NOMO-1 treated with dmso at 0.1 percent for 144 hours (cell line): ENCODE measurements around the gene CALY.
A peak's percentile ranks its signal among the peaks of the same experiment; 100 is the strongest.
"Not testable (repeated sequence)": the region's sequence is repeated elsewhere in the genome, so short reads cannot be mapped to it uniquely, and the experiment has no call there.

Experiments used
- DNase-seq: peaks from one replicate; lab custom pipeline; 2025; ENCODE audit not compliant: unreplicated experiment; lab: John Stamatoyannopoulos, UW

Gene CALY

DNA sequence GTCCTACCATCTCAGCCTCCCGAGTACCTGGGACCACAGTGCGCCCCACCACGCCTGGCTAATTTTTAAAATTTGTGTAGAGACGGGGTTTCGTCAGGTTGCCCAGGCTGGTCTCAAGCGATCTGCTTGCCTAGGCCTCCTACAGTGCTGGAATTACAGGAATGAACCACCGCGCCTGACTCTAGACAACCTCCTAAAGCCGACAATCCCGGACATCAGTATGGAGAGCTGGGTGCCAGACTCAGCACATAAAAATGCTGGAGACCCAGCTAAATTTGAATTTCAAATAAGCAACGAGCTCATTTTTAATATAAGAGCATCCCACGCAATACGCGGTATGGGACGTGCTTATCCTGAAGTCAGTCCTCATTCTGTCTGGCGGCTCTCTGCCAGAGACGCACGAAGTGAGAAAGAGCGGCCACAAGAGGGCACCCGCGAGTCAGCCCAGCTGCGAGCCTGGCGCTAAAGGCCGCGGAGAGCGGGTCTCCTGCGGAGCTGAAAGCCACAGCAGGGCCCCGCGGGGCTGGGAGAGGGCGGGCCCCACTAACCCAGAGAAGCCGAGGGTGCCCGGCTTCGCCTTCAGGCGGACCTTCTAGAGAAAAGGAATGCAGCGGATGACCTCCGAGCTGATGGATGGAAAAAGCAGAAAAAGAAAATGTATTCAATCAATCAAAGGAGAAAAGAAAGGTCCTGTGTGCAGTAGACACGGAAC lies 7.0 kb downstream of the CALY start:
- DNase-seq: peak; percentile 60

- DNase-seq: no peak
Observed at GRCh38 chr10:133328358-133329343, 8.0 kb downstream of the CALY start.

DNA sequence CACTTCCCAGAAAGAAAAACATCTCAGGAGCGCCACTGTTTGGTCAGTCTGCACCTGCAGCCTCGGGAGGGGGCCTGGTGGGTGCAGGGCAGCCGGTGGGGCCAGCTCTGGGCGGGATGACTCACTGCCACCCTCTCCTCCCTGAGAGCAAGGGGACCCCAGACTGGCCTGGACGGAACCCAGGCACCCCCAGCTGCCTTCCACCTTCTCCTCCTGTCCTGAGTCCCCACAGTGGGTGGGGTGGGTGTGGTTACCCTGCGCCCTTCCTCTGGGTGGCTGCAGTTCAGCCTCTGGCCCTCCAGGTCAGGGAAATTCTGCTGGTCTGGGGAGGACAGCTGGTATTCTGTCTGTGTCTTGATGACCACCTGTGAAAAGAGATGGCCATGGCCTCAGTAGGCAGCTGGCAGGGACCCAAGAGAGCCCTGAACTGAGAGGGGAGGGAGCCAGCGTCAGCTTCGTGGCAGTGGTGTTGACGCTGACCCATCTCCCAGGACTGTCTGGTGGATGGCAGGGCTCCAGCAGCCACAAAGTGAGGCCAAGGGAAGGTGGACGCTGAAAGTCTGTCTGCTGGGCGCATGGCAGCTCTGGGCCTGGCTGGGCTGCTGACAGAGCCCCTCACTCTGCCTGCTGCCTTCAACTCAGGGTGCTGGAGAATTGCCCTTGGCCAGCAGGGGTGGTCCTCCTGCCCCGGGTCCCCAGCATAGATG lies 8.9 kb downstream of the CALY start:
- DNase-seq: no peak

DNA sequence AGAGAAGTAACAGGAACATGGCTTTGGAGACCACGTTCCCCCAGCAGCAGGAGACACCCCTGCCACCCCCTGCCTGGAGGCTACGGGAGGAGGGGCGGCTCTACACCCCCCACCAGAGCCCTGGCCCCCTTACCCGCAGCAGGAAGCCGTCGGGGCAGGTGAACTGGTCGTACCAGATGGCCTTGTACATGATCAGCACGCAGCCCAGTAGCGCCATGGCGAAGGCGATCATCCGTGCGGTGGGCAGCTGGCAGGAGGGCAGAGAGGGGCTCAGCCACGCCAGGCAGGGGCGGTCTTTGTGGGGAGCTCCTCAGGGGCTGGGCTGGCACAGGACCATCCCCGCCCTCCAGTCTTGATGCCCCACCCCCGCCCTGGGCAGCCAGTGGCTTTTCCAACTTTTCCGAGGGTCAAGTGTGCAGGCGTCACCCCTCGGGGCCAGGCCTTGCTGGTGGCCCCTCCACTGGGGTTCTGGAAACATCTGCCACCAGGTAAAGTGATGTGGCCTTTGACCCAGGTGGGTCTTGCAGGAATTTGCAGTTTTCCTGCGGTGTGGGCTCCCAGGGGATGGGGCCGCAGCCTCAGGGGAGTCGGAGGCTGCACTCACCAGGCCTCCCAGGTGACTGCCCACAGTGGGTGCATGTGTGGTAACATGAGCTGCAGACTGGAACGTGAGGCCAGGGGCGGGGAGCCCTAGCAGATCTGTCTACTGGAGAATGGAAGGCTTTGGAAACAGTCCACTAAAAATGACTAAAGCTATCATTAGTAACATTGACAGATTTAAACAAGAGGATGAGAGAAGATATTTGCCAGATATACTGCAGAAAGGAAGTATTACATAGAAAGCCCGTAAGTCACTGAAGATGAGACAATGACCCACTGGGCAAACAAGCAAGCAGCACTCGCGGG lies 9.7 kb downstream of the CALY start:
- DNase-seq: no peak

DNA sequence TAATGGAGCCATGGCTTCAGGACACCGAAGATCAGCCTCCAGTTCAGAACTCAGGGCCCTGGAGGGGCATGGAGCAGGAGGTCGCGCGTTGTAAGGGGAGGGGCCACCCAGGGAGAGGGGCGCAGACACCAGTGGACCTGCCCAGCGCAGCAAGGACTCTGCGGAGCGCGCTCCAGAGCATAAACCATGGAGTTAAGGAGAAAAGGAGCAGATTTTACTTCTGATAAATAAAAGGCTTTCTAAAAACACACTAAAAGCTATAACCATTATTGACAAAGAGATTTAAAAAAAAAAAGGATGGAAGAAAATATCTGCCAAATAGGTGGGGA lies 10.5 kb downstream of the CALY start:
- DNase-seq: no peak

DNA sequence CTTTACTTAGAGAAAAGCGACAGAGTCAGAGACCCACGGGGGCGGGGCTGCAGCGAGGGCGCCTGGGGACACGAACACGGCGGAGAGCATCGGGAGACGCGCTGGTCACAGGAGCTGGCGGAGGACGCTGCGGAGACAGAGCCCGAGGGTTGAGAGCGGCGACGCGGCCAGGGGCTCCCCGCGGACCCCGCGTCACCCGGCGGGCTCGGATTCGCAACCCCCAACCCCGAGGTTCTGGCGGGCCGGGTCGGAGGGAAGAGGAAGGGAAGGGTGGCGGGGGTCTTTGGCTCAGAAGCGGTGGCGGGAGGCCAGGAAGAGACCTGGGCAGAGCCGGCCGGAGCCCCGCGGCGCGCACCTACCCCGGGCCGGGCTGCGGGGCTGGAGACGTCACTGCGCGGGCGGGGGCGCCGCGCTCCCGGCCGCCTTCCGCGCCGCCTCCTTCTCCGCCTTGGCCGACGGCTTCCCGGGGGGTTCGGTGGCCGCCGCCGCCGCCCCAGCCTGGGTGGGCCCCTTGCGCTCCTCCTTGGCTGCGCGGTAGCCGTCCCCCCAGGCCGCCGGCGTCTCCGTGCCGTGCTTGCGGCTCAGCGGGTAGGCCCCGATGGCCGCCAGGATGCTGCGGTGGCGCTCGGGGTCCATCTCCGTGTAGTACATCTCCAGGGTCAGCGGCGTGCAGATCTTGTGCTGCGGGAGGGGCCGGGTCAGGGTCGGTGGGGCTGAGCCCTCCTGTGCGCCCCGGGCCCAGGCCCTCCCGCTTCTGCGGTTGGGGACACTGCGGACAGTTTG lies 11.1 kb downstream of the CALY start:
- DNase-seq: no peak

DNA sequence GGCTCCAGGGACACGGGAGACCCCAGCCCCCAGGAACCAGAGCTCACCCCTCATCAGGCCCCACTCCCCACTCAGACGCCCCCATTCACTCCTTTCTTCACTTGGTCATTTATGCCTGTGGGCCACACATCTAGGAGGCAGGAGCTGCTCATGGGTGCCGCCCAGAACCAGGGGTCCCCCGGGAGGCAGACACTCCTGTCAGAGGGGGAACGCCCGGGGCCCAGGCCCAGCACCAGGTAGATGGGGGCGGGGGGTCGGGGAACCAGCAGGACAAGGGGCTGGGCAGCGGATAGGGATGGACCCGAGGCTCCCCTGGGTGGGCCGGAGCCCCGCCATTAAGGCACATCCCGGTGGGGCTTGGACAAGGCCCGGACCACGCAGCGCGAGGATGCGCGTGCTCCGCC lies 11.8 kb downstream of the CALY start:
- no peak for DNase-seq

- DNase-seq: no peak
Observed at GRCh38 chr10:133324198-133324792, 12.4 kb downstream of the CALY start.

- DNase-seq: not testable (repeated sequence)
Observed at GRCh38 chr10:133322064-133322709, 14.5 kb downstream of the CALY start.

DNA sequence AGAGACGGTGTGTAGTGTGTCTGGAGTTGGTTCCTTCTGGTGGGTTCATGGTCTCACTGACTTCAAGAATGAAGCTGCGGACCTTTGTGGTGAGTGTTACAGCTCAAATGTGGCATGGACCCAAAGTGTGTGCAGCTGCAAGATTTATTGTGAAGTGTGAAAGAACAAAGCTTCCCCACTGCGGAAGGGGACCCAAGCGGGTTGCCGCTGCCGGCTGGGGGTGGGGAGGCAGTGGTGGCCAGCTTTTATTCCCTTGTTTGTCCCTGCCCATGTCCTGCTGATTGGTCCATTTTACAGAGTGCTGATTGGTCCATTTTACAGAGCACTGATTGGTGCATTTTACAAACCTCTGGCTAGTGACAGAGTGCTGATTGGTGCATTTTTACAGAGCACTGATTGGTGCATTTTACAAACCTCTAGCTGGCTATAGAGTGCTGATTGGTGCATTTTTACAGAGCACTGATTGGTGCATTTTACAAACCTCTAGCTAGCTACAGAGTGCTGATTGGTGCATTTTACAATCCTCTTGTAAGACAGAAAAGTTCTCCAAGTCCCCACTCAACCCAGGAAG lies 15.8 kb downstream of the CALY start:
- not testable (repeated sequence) for DNase-seq

DNA sequence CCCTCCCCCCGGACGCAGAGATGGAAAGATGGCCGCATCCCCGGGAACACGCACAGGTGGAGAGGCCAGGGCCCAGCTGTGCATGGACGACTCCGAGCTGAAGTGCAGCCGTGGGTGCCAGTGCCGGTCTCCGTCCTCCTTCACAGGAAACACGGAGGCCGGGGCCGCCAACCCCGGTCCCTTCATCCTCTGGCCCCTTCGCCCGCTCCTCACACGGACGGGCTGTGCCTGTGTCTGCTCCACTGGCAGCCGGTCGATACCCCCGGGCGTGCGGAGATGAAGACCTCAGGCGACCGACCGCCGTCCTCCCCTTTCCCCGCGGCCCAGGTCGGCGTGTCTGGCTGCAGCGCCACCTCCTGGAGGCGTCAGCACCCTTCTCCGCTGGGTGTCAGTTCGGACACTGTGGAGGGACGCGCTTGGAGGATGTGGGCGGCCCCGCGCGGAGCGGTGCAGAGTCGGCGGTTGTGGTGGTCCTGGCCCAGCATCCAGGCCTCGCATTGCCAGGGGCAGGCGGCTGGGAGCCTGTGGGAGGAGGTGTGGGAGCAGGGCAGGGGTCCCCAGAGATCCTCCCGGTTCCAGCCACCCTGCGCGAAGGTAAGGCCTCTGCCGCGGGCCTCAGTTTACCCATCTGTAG lies 18.1 kb downstream of the CALY start:
- DNase-seq: peak; percentile 14

- no peak for DNase-seq
Observed at GRCh38 chr10:133316732-133317131, 20.0 kb downstream of the CALY start.

DNA sequence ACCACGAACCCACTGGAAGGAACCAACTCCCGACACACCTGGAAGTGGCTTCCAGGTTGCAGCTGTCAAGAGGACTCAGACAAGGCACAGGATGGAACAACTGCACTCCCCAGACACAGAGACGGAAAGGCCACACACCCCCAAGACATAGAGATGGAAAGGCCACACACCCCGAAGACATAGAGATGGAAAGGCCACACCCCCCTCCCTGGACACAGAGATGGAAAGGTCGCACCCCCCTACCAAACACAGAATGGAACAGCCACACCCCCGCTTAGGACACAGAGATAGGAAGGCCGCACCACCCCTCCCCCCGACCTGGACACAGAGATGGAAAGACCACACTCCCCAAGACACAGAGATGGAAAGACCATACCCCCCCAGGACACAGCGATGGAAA lies 20.4 kb downstream of the CALY start:
- no peak for DNase-seq

DNA sequence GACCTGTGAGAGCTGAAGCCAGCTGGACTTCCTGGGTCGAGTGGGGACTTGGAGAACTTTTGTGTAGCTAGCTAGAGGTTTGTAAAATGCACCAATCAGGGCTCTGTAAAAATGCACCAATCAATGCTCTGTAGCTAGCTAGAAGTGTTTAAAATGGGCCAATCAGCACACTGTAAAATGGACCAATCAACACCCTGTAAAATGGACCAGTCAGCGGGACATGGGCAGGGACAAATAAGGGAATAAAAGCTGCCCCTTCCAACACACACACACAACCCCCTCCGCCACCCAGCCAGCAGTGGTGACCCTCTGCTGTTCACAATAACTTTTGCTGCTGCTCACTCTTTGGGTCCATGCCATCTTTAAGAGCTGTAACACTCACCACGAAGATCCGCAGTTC lies 20.8 kb downstream of the CALY start:
- DNase-seq: no peak

GRCh38 chr10:133314911-133315310 lies 21.8 kb downstream of the CALY start:
- no peak for DNase-seq

GRCh38 chr10:133313192-133313591 lies 23.5 kb downstream of the CALY start:
- DNase-seq: no peak

GRCh38 chr10:133312769-133313145 lies 23.9 kb downstream of the CALY start:
- no peak for DNase-seq
